Loucy (cell line): ENCODE measurements around the gene HCFC1.
A peak's percentile ranks its signal among the peaks of the same experiment; 100 is the strongest.

ENCODE experiments used
- H2AFZ ChIP-seq: fragments of 200-600 bp; sonication (generic); 2 replicates; pipeline ENCODE4 v1.6.0; 2016; ENCODE audit warnings: antibody characterized with exemption, mild to moderate bottlenecking, low read length, moderate library complexity
- H3F3A ChIP-seq: fragments of 200-600 bp; 2 replicates; pipeline ENCODE4 v1.6.0; 2016; ENCODE audit warnings: antibody characterized with exemption, low read depth, mild to moderate bottlenecking
- H3K27me3 ChIP-seq: fragments of 200-600 bp; sonication (generic); 2 replicates; pipeline ENCODE4 v1.6.1; 2014; ENCODE audit warnings: low read length, mild to moderate bottlenecking; ENCODE audit not compliant: insufficient read depth, poor library complexity, severe bottlenecking
- H3K36me3 ChIP-seq: fragments of 200-600 bp; sonication (generic); 2 replicates; pipeline ENCODE4 v1.6.1; 2016; ENCODE audit warnings: low read length; ENCODE audit not compliant: insufficient read depth
- H3K4me1 ChIP-seq: fragments of 200-600 bp; sonication (generic); 2 replicates; pipeline ENCODE4 v1.5.1; 2014; ENCODE audit warnings: low read length, mild to moderate bottlenecking; ENCODE audit not compliant: insufficient read depth, poor library complexity, severe bottlenecking
- H3K4me2 ChIP-seq: fragments of 200-600 bp; sonication (generic); 2 replicates; pipeline ENCODE4 v1.6.0; 2014; ENCODE audit warnings: antibody characterized with exemption, low read length, low read depth, mild to moderate bottlenecking; ENCODE audit not compliant: poor library complexity, severe bottlenecking
- H3K4me3 ChIP-seq: fragments of 200-600 bp; sonication (generic); 2 replicates; pipeline ENCODE4 v1.5.1; 2014; ENCODE audit warnings: low read length, mild to moderate bottlenecking, mixed read lengths; ENCODE audit not compliant: poor library complexity, severe bottlenecking
- H3K79me2 ChIP-seq: fragments of 200-600 bp; sonication (generic); 2 replicates; pipeline ENCODE4 v1.6.1; 2014; ENCODE audit warnings: low read length; ENCODE audit not compliant: insufficient read depth
- H3K9ac ChIP-seq: fragments of 200-600 bp; sonication (generic); 2 replicates; pipeline ENCODE4 v1.6.0; 2014; ENCODE audit warnings: mild to moderate bottlenecking, low read depth, low read length, moderate library complexity; ENCODE audit not compliant: poor library complexity, severe bottlenecking
- H3K9me2 ChIP-seq: fragments of 200-600 bp; sonication (generic); replicated peaks from 2 replicates; pipeline ENCODE4 v1.6.1; 2016; ENCODE audit warnings: low read depth, low read length, mixed read lengths
- H3K9me3 ChIP-seq: fragments of 200-600 bp; sonication (generic); 2 replicates; pipeline ENCODE4 v1.6.1; 2014; ENCODE audit warnings: mild to moderate bottlenecking, antibody characterized with exemption, low read length, low read depth; ENCODE audit not compliant: insufficient read depth
- H4K20me1 ChIP-seq: fragments of 200-600 bp; sonication (generic); 2 replicates; pipeline ENCODE4 v1.6.0; 2014; ENCODE audit warnings: antibody characterized with exemption, low read length, mild to moderate bottlenecking; ENCODE audit not compliant: insufficient read depth, poor library complexity, severe bottlenecking
- CTCF ChIP-seq: fragments of 200-600 bp; sonication (generic); conservative IDR thresholded peaks from 2 replicates; pipeline ENCODE4 v1.5.1; 2014; ENCODE audit warnings: mild to moderate bottlenecking, antibody characterized with exemption, low read length
- EZH2phosphoT487 ChIP-seq: fragments of 200-600 bp; IDR thresholded peaks from 2 replicates; pipeline ENCODE4 v1.6.1; 2018; ENCODE audit warnings: antibody characterized with exemption, mild to moderate bottlenecking, moderate library complexity, borderline replicate concordance

The HCFC1 gene

GRCh38 chrX:153934148-153934761 lies 37.4 kb downstream of the HCFC1 start:
- H3K9ac ChIP-seq: peak overlapping the region; percentile 81
- peak overlapping the region; percentile 81 for H3K4me3 ChIP-seq
- TF ChIP-seq CTCF (no peak), EZH2phosphoT487 (no peak)
- no peaks in the 10 kb centered on the region for H4K20me1 ChIP-seq
- H3F3A ChIP-seq: no peaks in the 10 kb centered on the region
- H3K9me3 ChIP-seq: no peaks in the 10 kb centered on the region
- H3K27me3 ChIP-seq: no peaks in the 10 kb centered on the region
- peaks cover 8% of the 10 kb centered on the region for H3K4me1 ChIP-seq
- no peaks in the 10 kb centered on the region for H3K36me3 ChIP-seq
- H3K9me2 ChIP-seq: no peaks in the 10 kb centered on the region
- H2AFZ ChIP-seq: no peak overlapping the region
- peaks cover 44% of the 10 kb centered on the region for H3K79me2 ChIP-seq
- H3K4me2 ChIP-seq: peak overlapping the region; percentile 89

- H3K4me3 ChIP-seq: peak overlapping the region; percentile 81
- no peak overlapping the region for H2AFZ ChIP-seq
- no peak for TF ChIP-seq CTCF
- no peak for TF ChIP-seq EZH2phosphoT487
- H3K4me1 ChIP-seq: peaks cover 13% of the 10 kb centered on the region
- peak overlapping the region; percentile 89 for H3K4me2 ChIP-seq
- peak overlapping the region; percentile 81 for H3K9ac ChIP-seq
- no peaks in the 10 kb centered on the region for H3K36me3 ChIP-seq
- peaks cover 48% of the 10 kb centered on the region for H3K79me2 ChIP-seq
- no peaks in the 10 kb centered on the region for H3K9me2 ChIP-seq
- no peaks in the 10 kb centered on the region for H3K27me3 ChIP-seq
- H3K9me3 ChIP-seq: no peaks in the 10 kb centered on the region
- no peaks in the 10 kb centered on the region for H3F3A ChIP-seq
- H4K20me1 ChIP-seq: no peaks in the 10 kb centered on the region
Measured at GRCh38 chrX:153933748-153934147, 37.9 kb downstream of the HCFC1 start.

- H3K9me3 ChIP-seq: no peaks in the 10 kb centered on the region
Measured at GRCh38 chrX:153932220-153932915, 39.2 kb downstream of the HCFC1 start.

More at GRCh38 chrX:153932220-153932915, 39.2 kb downstream of the HCFC1 start:
- no peaks in the 10 kb centered on the region for H4K20me1 ChIP-seq
- H3K4me3 ChIP-seq: no peak overlapping the region
- H2AFZ ChIP-seq: no peak overlapping the region
- peaks cover 4% of the 10 kb centered on the region; the same call in 1 of the 2 replicates for H3F3A ChIP-seq
- no peak overlapping the region for H3K4me2 ChIP-seq
- no peaks in the 10 kb centered on the region for H3K36me3 ChIP-seq
- TF ChIP-seq EZH2phosphoT487: no peak
- no peak for TF ChIP-seq CTCF
- no peaks in the 10 kb centered on the region for H3K9me2 ChIP-seq
- H3K9ac ChIP-seq: no peak overlapping the region
- no peaks in the 10 kb centered on the region for H3K27me3 ChIP-seq
- H3K79me2 ChIP-seq: peaks cover 48% of the 10 kb centered on the region
- H3K4me1 ChIP-seq: peaks cover 13% of the 10 kb centered on the region
